Measurements from ENCODE around the gene PIWIL4.
"Not testable (repeated sequence)": the region's sequence is repeated elsewhere in the genome, so short reads cannot be mapped to it uniquely, and the experiment has no call there.

PIWIL4 gene

GRCh38 chr11:94639901-94640721, 72.9 kb downstream of the PIWIL4 start:
- DNase-seq = no peak

GRCh38 chr11:94641167-94641761, 74.1 kb downstream of the PIWIL4 start:
- no peak for DNase-seq

- DNase-seq = not testable (repeated sequence)
Observed at GRCh38 chr11:94643186-94643585, 76.0 kb downstream of the PIWIL4 start.

GRCh38 chr11:94647926-94648325, 80.8 kb downstream of the PIWIL4 start:
- no peak for DNase-seq

GRCh38 chr11:94648789-94649188, 81.6 kb downstream of the PIWIL4 start:
- DNase-seq = no peak

GRCh38 chr11:94649254-94649653, 82.1 kb downstream of the PIWIL4 start:
- DNase-seq = no peak

- no peak for DNase-seq
Observed at GRCh38 chr11:94649964-94650623, 82.9 kb downstream of the PIWIL4 start.

GRCh38 chr11:94650756-94651155, 83.6 kb downstream of the PIWIL4 start:
- DNase-seq = no peak

GRCh38 chr11:94652735-94653284, 85.6 kb downstream of the PIWIL4 start:
- DNase-seq = no peak

GRCh38 chr11:94653561-94653960, 86.4 kb downstream of the PIWIL4 start:
- DNase-seq = no peak

- DNase-seq = no peak
Observed at GRCh38 chr11:94654201-94654600, 87.0 kb downstream of the PIWIL4 start.

GRCh38 chr11:94655291-94655690, 88.1 kb downstream of the PIWIL4 start:
- DNase-seq = no peak

- no peak for DNase-seq
Observed at GRCh38 chr11:94655956-94656355, 88.8 kb downstream of the PIWIL4 start.

- no peak for DNase-seq
Observed at GRCh38 chr11:94656968-94657367, 89.8 kb downstream of the PIWIL4 start.

GRCh38 chr11:94657629-94658028, 90.5 kb downstream of the PIWIL4 start:
- DNase-seq = no peak

- no peak for DNase-seq
Observed at GRCh38 chr11:94658386-94658785, 91.2 kb downstream of the PIWIL4 start.

GRCh38 chr11:94658888-94659287, 91.7 kb downstream of the PIWIL4 start:
- no peak for DNase-seq

GRCh38 chr11:94661444-94661843, 94.3 kb downstream of the PIWIL4 start:
- no peak for DNase-seq

- no peak for DNase-seq
Observed at GRCh38 chr11:94662065-94662779, 95.1 kb downstream of the PIWIL4 start.

GRCh38 chr11:94662846-94663390, 95.8 kb downstream of the PIWIL4 start:
- no peak for DNase-seq

- DNase-seq = no peak
Observed at GRCh38 chr11:94664346-94664745, 97.2 kb downstream of the PIWIL4 start.

- DNase-seq = no peak
Observed at GRCh38 chr11:94665116-94665659, 98.0 kb downstream of the PIWIL4 start.

All from stimulated activated CD4-positive, alpha-beta T cell treated with anti-CD3 and anti-CD28 coated beads, Interleukin-12 subunit alpha, Interleukin-12 subunit beta, amount 100 ng/mL, for 4 hours (primary cell).